Stimulated activated CD8-positive, alpha-beta memory T cell treated with anti-CD3 and anti-CD28 coated beads, Interleukin-4, amount 100 ng/mL, for 4 hours (primary cell): ENCODE measurements around the gene XRN1.

Experiments used
- DNase-seq, 2 donors: peaks; one replicate each; pipeline ENCODE4 v3.0.0-alpha.2; 2020; ENCODE audit warnings: low read depth in 2 of 2, low spot score in 1 of 2

The XRN1 gene

DNA sequence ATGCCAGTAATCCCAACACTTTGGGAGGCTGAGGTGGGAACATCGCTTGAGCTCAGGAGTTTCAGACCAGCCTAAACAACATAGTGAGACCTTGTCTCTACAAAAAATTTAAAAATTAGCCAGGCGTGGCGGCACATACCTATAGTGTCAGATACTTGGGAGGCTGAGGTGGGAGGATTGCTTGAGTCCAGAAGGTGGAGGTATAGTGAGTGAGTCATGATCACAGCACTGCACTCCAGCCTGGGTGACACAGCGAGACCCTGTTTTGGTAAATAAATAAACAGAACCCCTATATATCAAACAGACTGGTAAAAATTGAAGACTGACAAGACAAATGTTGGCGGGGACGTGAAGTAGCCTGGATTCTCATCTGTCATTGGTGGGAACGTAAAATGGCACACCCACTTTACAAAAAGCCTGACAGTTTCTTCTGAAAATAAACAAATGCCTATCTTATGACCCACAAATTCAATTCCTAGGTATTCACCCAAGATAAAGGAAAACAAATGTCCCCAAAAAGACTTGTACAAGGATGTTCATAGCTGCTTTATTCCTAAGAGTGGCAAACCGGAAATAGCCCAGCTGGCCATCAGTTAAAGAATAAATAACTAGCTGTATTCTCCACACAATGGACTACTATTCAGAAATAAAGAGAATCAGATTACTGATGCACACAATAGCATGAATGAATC lies 175.5 kb downstream of the XRN1 start:
- no peak for DNase-seq

DNA sequence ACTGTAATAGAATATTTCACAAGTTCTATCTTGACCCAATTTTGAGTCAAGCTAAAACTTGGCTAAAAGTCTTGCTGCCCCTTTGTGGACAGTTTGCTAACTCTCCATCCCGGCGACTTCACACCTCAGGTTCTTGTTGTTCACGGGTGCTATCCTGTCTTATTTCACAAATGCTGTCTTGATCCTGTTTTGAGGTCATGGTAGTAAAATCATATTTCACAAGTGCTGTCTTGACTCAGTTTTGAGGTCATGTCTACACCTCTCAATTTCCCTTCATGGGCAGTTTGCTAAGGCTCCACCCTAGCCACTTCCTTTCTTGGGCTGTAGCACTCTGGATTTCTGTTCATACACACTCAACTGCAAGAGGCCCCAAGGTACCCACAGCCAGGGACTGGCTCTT lies 177.4 kb downstream of the XRN1 start:
- peak in 1 of 2 donors; percentile 20 for DNase-seq

DNA sequence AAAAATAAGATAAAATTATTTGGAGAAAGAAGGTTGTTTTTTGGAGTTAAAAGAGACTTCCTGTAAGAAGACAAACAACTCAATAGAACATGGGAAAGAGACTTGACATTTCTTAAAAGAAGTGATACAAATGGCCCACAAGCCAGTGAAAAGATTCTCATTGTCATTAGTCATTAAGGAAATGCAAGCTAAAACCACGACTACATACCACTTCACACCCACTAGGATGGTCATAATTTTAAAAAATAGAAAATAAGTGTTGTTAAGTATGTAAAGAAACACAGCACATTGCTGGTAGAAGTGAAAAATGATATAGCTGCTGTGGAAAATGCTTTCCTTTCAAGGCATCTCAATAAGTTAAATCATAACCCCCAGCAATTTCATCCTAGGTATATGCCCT lies 178.1 kb downstream of the XRN1 start:
- DNase-seq = no peak

DNA sequence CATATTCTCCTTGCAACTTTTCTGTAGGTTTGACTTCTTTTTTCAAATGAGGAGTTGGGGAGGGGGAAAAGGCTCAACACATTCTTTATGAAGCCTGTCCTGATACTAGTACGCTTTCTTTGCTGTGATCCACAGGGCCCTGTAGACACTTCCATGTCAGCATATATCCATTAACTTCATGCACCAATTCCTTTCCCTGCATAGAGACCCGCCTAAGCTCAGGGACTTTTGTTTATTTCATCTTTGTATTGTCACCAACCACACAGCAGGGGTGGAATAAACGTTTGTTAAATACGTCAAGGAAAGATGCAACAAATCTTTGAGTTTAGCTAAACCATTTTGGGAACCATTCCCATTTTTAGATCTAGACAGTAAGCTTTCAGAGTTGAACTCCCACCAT lies 179.4 kb downstream of the XRN1 start:
- DNase-seq = no peak

DNA sequence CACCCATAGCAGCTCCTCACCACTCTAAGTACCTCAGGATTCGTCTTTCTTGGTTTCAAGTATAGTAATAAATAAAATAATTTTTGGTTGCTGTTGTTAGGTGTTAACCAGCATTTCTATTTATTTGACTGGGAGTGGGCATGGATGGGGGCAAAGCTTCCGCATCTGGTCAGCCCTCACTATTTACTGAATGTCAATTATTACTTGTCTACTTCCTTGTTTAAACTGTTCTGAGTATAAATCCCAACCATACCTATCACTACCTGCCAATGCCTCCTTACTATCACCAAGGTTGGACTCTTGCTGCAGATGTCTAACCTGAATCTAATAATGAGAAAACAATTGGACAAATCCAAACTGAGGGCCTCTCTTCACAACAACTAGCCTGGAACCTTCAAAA lies 180.6 kb downstream of the XRN1 start:
- DNase-seq = no peak

DNA sequence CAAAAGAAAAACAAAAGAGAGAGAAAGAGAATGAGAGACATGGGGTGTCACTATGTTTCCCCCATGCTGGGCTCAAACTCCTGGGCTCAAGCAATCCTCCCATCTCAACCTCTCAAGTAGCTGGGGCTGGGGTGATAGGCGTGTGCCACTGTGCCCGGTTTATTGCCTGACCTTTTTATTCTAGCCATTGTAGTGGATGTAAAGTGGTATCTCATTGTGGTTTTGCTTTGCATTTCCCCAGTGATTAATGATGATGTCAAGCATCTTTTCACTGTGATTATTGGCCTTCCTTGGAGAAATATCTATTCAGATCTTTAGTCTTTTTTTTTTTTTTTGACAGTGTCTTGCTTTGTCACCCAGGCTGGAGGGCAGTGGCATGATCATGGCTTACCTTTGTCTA lies 184.7 kb downstream of the XRN1 start:
- no peak for DNase-seq

DNA sequence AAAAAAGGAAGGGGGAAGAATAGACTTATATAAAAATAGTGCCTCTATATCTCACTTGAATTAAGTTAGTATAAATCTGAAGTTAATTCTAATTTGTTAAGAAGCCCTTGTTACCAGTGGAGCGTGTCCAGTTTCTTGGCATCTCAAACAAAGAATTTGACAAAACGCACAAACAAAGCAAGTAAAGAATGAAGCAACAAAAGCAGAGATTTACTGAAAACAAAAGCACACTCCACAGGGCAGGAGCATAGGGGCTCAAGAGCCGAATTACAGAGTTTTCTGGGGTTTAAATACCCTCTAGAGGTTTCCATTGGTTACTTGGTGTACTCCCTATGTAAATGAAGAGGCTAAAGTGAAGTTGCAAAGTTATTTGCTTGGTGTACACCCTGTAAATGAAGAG lies 188.5 kb downstream of the XRN1 start:
- DNase-seq = no peak

DNA sequence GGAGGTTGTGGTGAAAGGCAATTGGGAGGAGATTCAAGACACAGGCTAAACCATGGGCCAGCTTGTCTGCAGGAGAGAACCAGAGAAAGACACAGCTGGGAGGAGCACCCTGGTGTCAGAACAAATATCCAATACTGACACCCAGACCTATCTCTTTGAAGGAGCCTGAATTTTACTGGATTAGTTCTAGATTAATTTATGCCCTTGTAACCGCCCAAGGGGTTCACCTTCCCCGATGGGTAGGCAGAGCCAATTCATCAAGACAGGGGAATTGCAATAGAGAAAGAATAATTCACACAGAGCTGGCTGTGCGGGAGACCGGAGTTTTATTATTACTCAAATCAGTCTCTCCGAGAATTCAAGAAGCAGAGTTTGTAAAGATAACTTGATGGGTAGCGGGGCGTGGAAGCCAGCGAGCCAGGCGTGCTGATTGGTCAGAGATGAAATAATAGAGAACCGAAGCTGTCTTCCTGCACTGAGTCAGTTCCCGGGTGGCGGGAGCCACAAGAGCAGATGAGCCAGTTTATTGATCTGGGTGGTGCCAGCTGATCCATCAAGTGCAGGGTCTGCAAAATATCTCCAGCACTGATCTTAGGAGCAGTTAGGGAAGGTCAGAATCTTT lies 191.0 kb downstream of the XRN1 start:
- DNase-seq = no peak
